Hypothalamus (tissue), 51 donors: ENCODE data around the gene TRIM24.
"Not testable (repeated sequence)": the region's sequence is repeated elsewhere in the genome, so short reads cannot be mapped to it uniquely, and the experiment has no call there.

Experiments
- DNase-seq, 51 donors: peaks; one replicate each; lab custom pipeline; 2025; lab: John Stamatoyannopoulos, UW

Gene TRIM24

GRCh38 chr7:138524259-138524658 lies 64.2 kb downstream of the TRIM24 start:
- DNase-seq, result no peak

GRCh38 chr7:138525757-138526156 lies 65.7 kb downstream of the TRIM24 start:
- no peak for DNase-seq

GRCh38 chr7:138527746-138528223 lies 67.7 kb downstream of the TRIM24 start:
- DNase-seq, result no peak

GRCh38 chr7:138536833-138537232 lies 76.8 kb downstream of the TRIM24 start:
- not testable (repeated sequence) for DNase-seq

- DNase-seq, result no peak
Measured at GRCh38 chr7:138538518-138538917, 78.5 kb downstream of the TRIM24 start.

- DNase-seq, result no peak
Measured at GRCh38 chr7:138538997-138539644, 79.1 kb downstream of the TRIM24 start.

- DNase-seq, result no peak
Measured at GRCh38 chr7:138542183-138542582, 82.1 kb downstream of the TRIM24 start.

- DNase-seq, result no peak
Measured at GRCh38 chr7:138543739-138544138, 83.7 kb downstream of the TRIM24 start.

- DNase-seq, result no peak
Measured at GRCh38 chr7:138545123-138545522, 85.1 kb downstream of the TRIM24 start.

- DNase-seq, result no peak
Measured at GRCh38 chr7:138546064-138546619, 86.1 kb downstream of the TRIM24 start.

GRCh38 chr7:138546829-138547228 lies 86.8 kb downstream of the TRIM24 start:
- DNase-seq, result no peak

- DNase-seq, result no peak
Measured at GRCh38 chr7:138549082-138549481, 89.0 kb downstream of the TRIM24 start.

- DNase-seq, result no peak
Measured at GRCh38 chr7:138550337-138550736, 90.3 kb downstream of the TRIM24 start.

- no peak for DNase-seq
Measured at GRCh38 chr7:138551102-138551501, 91.0 kb downstream of the TRIM24 start.

GRCh38 chr7:138553805-138554204 lies 93.7 kb downstream of the TRIM24 start:
- DNase-seq, result no peak

GRCh38 chr7:138554674-138555073 lies 94.6 kb downstream of the TRIM24 start:
- DNase-seq, result no peak

GRCh38 chr7:138555684-138556083 lies 95.6 kb downstream of the TRIM24 start:
- DNase-seq, result no peak

- DNase-seq, result no peak
Measured at GRCh38 chr7:138556771-138557484, 96.9 kb downstream of the TRIM24 start.

GRCh38 chr7:138559448-138559847 lies 99.4 kb downstream of the TRIM24 start:
- DNase-seq, result no peak

GRCh38 chr7:138563808-138564207 lies 103.7 kb downstream of the TRIM24 start:
- no peak for DNase-seq

- DNase-seq, result no peak
Measured at GRCh38 chr7:138564365-138564764, 104.3 kb downstream of the TRIM24 start.

GRCh38 chr7:138565071-138565450 lies 105.0 kb downstream of the TRIM24 start:
- no peak for DNase-seq
